Mammary epithelial cell (primary cell): ENCODE data around the gene CCDC126.

Experiments used
- CTCF ChIP-seq, 2 donors: IDR thresholded peaks in 1 of 2; conservative IDR thresholded peaks in 1 of 2; 2 replicates each; pipeline ENCODE4 v1.5.1; 2011 to 2012; ENCODE audit warnings: inconsistent platforms in 2 of 2, low read length in 2 of 2, mild to moderate bottlenecking in 2 of 2, control low read depth in 1 of 2, low read depth in 1 of 2; ENCODE audit not compliant: insufficient read depth in 1 of 2; ENCODE audit errors: extremely low read depth in 1 of 2
- EZH2 ChIP-seq: IDR thresholded peaks from 2 replicates; pipeline ENCODE4 v1.6.1; 2012; ENCODE audit warnings: low read length, inconsistent platforms, borderline replicate concordance

GRCh38 chr7:23618241-23618640 lies 21.1 kb downstream of the CCDC126 start:
- TF ChIP-seq CTCF (conservative IDR thresholded peaks at IDR 0.05 in 1 of 2, IDR thresholded peaks at IDR 0.05 in 1 of 2; ENCODE audit: extremely low read depth in 1 of 2, insufficient read depth in 1 of 2, low read depth in 1 of 2, low read length in 2 of 2) (no peak), EZH2 (no peak)
